GM10847 (cell line): ENCODE results near the gene KCNIP3.

Experiments
- POLR2A ChIP-seq: IDR thresholded peaks from 2 replicates; pipeline ENCODE4 v1.6.1; 2011; ENCODE audit not compliant: insufficient read length; ENCODE audit errors: extremely low read depth

The KCNIP3 gene

GRCh38 chr2:95284886-95285541 lies 12.1 kb upstream of the KCNIP3 start:
- no peak for TF ChIP-seq POLR2A

- no peak for TF ChIP-seq POLR2A
Measured at GRCh38 chr2:95285542-95285932, 11.6 kb upstream of the KCNIP3 start.

- no peak for TF ChIP-seq POLR2A
Measured at GRCh38 chr2:95287336-95287735, 9.8 kb upstream of the KCNIP3 start.

- no peak for TF ChIP-seq POLR2A
Measured at GRCh38 chr2:95287806-95288205, 9.3 kb upstream of the KCNIP3 start.

DNA sequence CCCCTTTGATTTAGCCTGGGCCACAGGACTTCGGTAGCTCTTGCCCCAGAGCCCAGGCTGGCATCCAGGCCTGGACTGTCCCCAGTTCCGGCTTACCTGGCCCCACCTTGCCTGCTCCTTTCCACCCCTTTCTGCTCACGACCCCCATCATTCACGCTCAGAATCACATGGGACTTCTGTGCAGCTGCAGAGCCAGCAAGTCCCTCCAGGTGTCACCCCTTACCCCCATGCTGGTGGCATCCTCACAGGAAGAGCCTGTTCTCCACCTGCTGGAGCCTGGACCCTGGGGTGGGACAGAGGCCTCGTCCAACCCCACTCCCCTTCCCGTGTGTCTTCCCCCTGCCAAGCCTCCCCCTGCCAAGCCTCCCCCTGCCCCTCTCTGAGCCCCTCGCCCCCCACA lies 7.9 kb upstream of the KCNIP3 start:
- TF ChIP-seq POLR2A: no peak

GRCh38 chr2:95291222-95291621 lies 5.9 kb upstream of the KCNIP3 start:
- TF ChIP-seq POLR2A: no peak

GRCh38 chr2:95292623-95293260 lies 4.4 kb upstream of the KCNIP3 start:
- no peak for TF ChIP-seq POLR2A

- no peak for TF ChIP-seq POLR2A
Measured at GRCh38 chr2:95294579-95295250, 2.4 kb upstream of the KCNIP3 start.

GRCh38 chr2:95295376-95295775 lies 1.8 kb upstream of the KCNIP3 start:
- no peak for TF ChIP-seq POLR2A

- no peak for TF ChIP-seq POLR2A
Measured at GRCh38 chr2:95296011-95296410, 1.1 kb upstream of the KCNIP3 start.

DNA sequence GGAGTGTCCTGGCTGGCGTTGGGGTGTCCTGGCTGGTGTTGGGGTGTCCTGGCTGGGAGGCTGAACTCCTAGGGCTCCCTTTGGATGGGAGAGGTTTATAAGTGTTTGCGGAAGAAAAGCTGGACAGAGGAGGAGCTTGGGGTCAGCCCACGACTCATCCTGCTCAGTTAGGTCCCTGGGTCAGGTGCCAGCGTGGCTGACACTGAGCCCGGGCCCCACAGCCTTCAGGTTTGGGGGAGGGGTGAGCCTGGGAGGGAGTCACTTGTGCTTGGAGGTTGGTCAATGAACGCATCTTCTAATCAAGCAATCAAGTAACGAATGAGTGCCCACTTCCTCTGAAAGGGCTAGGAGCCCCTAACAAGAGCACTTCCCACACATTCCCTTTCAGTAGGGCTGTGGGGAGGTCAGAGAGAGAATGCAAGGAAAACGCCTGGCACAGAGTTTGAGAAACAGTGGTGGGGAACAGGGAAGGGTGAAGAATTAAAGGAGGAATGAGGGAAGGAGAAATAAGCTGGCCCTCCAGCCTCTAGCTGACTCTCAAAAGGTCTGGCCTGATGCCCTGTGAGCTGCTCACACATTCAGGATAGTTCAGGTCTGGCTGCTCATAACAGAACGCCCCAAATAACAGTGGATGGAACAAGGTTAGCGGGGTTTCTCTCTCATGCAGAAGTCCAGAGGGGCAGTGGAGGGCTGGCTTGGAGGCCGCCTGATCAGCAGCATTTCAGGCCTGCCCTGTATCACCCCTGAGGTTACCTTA lies 670 bp downstream of the KCNIP3 start:
- TF ChIP-seq POLR2A: no peak

GRCh38 chr2:95298486-95299111 lies 1.5 kb downstream of the KCNIP3 start:
- no peak for TF ChIP-seq POLR2A

- no peak for TF ChIP-seq POLR2A
Measured at GRCh38 chr2:95299961-95300360, 2.8 kb downstream of the KCNIP3 start.

- TF ChIP-seq POLR2A: no peak
Measured at GRCh38 chr2:95300450-95300849, 3.3 kb downstream of the KCNIP3 start.

DNA sequence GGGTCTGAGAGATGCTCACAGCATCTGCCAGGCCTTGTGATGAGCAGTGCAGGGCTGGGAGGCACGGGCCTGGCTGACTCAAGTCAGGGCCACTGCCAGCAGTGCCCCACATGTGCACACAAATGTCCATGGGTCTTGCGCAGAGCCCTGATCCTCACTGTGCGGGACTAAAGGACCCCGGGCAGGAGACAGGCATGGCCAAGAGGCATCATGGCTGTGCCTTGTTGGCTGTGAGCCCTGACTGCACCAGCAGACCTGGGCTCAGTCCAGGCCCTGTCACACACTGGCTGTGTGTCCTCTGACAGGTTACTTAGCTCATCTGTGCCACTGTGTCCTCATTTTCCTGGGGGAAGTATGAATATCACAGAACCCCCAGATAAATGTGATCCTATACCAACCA lies 4.0 kb downstream of the KCNIP3 start:
- no peak for TF ChIP-seq POLR2A
